Ovary (tissue), 9 donors: ENCODE measurements around the gene PLCB4. TPM values are rescaled to one million over a fixed set of nuclear protein-coding genes. Genes with fewer than 3 reads are reported as not detected.

Experiments used
- DNase-seq, 5 donors: peaks; one replicate each; pipeline ENCODE4 v3.0.0-alpha.2; 2019 to 2020
- H3K27ac ChIP-seq, 2 donors: fragments of 200-600 bp; one replicate each; pipeline versions ENCODE4 v1.5.1 to v1.8.0; 2019 to 2022
- H3K27me3 ChIP-seq: fragments of 200-600 bp; one replicate; pipeline ENCODE4 v1.8.0; 2022
- H3K36me3 ChIP-seq: fragments of 200-600 bp; sonication (generic); one replicate; pipeline ENCODE4 v1.5.1; 2019
- H3K4me1 ChIP-seq: one replicate; pipeline ENCODE4 v1.8.1; 2013; ENCODE audit warnings: mild to moderate bottlenecking, moderate library complexity; ENCODE audit not compliant: insufficient read depth
- H3K4me3 ChIP-seq: fragments of 200-600 bp; sonication (generic); one replicate; pipeline ENCODE4 v1.5.1; 2017
- H3K9me3 ChIP-seq, 2 donors: fragments of 200-600 bp in 1 of 2; sonication (generic) in 1 of 2; one replicate each; pipeline versions ENCODE4 v1.5.1 to v1.8.1; 2013 to 2019; ENCODE audit warnings: mild to moderate bottlenecking in 1 of 2, moderate library complexity in 1 of 2
- CTCF ChIP-seq, 3 donors: fragments of 450-650 bp in 2 of 3; fragments of 200-600 bp in 1 of 3; IDR thresholded peaks; one replicate each; pipeline versions ENCODE4 v1.5.1 to v1.8.0; 2016 to 2022; ENCODE audit warnings: antibody characterized with exemption in 3 of 3, mild to moderate bottlenecking in 1 of 3
- EP300 ChIP-seq: sonication (generic); formaldehyde crosslinking; IDR thresholded peaks from one replicate; pipeline ENCODE4 v1.6.1; 2017; ENCODE audit warnings: antibody characterized with exemption
- POLR2A ChIP-seq: fragments of 450-650 bp; IDR thresholded peaks from one replicate; pipeline ENCODE4 v1.6.1; 2017; ENCODE audit warnings: antibody characterized with exemption, mild to moderate bottlenecking, moderate library complexity
- WGBS, 3 donors: extraction: QIAGEN DNeasy Blood & Tissue Kit in 1 of 3; methylation state at CpG; one replicate each; pipeline versions ENCODE4 v1.1.5 to v1.1.7; 2013 to 2017; 5-methylcytosine and 5-hydroxymethylcytosine counted together
- intact Hi-C, 4 donors: fragments of 100-400 bp; cut with DNase I; formaldehyde crosslinking; loops; one replicate each; pipeline versions ENCODE4 v1.11.0 to v1.15.1; 2022 to 2023
- polyA plus RNA-seq, 2 donors: library from polyadenylated mRNA; stranded (reverse); fragments of 200-250 nt in 1 of 2; fragments of 350-450 nt in 1 of 2; fragmentation: Illumina TruSeq in 1 of 2; extraction: RNeasy Lipid Tissue Mini Kit (QIAGEN cat#74804) in 1 of 2; gene quantifications; one replicate each; pipeline ENCODE4 v1.2.3, GENCODE V29; 2013 to 2014
- total RNA-seq, 7 donors: library from RNA; depleted of rRNA in 2 of 7; stranded (reverse); fragments of >200 nt in 2 of 7; fragmentation: NEBNext Ultra II Directional in 3 of 7; extraction: Animal tissue kit (Norgen Biotek cat#: 25700) in 3 of 7; gene quantifications; one replicate each; pipeline versions ENCODE4 v1.1.0 to v1.2.4, GENCODE V29; 2016 to 2023
- donor health status: DM: no; HTN: no; CAD: no; lungs with moderate emphysema.
- donor health status: DM: no; HTN: no; CAD: no.
- donor health status: Bipolar disorder and iron deficiency.
- donor health status: DM: yes; HTN: yes; CAD: no.
- donor health status: DM: no; HTN: no; CAD: no.
- donor health status: DM: yes; HTN: yes; CAD: no.

Gene PLCB4
- total and polyA plus RNA-seq, 9 donors, result 2.8 to 11.8 (median 5.6) TPM

GRCh38 chr20:9206486-9206885 lies 137.6 kb downstream of the PLCB4 start:
- intact Hi-C loops, result no loop called here
- H3K27me3 ChIP-seq, result no peaks in the 10 kb centered on the region
- TF ChIP-seq CTCF (IDR thresholded peaks at IDR 0.05) (no peak), EP300 (no peak), POLR2A (no peak)
- no peaks in the 10 kb centered on the region for H3K4me1 ChIP-seq
- no peak overlapping the region for H3K27ac ChIP-seq
- H3K9me3 ChIP-seq, result no peaks in the 10 kb centered on the region
- H3K36me3 ChIP-seq, result no peaks in the 10 kb centered on the region
- DNase-seq, result no peak
- no peak overlapping the region for H3K4me3 ChIP-seq

- DNase-seq, result no peak
- Histone ChIP-seq H3K27me3 (no peaks in the 10 kb centered on the region), H3K36me3 (no peaks in the 10 kb centered on the region), H3K4me3 (no peak overlapping the region), H3K4me1 (no peaks in the 10 kb centered on the region), H3K9me3 (no peaks in the 10 kb centered on the region), H3K27ac (no peak overlapping the region)
- intact Hi-C loops, result no loop called here
- 92 to 95% (median 94%) methylated on average over 5 of the region's 5 CpGs for WGBS, 3 donors
- no peak for TF ChIP-seq POLR2A
- no peak for TF ChIP-seq CTCF (IDR thresholded peaks at IDR 0.05)
- TF ChIP-seq EP300, result no peak
These were observed 138.4 kb downstream of the PLCB4 start for GRCh38 chr20:9207253-9207652.

- no peak for TF ChIP-seq CTCF (IDR thresholded peaks at IDR 0.05)
- no peak for TF ChIP-seq EP300
- no peak for TF ChIP-seq POLR2A
- DNase-seq, result no peak
- Histone ChIP-seq H3K9me3 (no peaks in the 10 kb centered on the region), H3K36me3 (no peaks in the 10 kb centered on the region), H3K4me1 (no peaks in the 10 kb centered on the region), H3K27ac (no peak overlapping the region), H3K27me3 (no peaks in the 10 kb centered on the region), H3K4me3 (no peak overlapping the region)
- WGBS, 3 donors, result 88 to 90% (median 89%) methylated on average over 5 of the region's 5 CpGs
- intact Hi-C loops, result no loop called here
These were observed 141.5 kb downstream of the PLCB4 start for GRCh38 chr20:9210356-9210755.

GRCh38 chr20:9211016-9211760 lies 142.3 kb downstream of the PLCB4 start:
- Histone ChIP-seq H3K4me3 (no peak overlapping the region), H3K27me3 (no peaks in the 10 kb centered on the region), H3K36me3 (no peaks in the 10 kb centered on the region), H3K9me3 (no peaks in the 10 kb centered on the region), H3K27ac (no peak overlapping the region), H3K4me1 (no peaks in the 10 kb centered on the region)
- intact Hi-C loops, result no loop called here
- WGBS, 3 donors, result 82 to 86% (median 85%) methylated on average over 4 of the region's 4 CpGs
- TF ChIP-seq EP300 (no peak), CTCF (IDR thresholded peaks at IDR 0.05) (no peak), POLR2A (no peak)
- DNase-seq, result no peak
